D721Med (cell line): Measurements from ENCODE around the gene TNK1.

Source experiments
- DNase-seq: peaks from one replicate; pipeline ENCODE4 v3.0.0; 2011; ENCODE audit warnings: low spot score; ENCODE audit not compliant: insufficient read length
- FAIRE-seq: peaks from 2 replicates; lab custom pipeline; 2011; peaks lifted over from hg19 to GRCh38; lab: Jason Lieb, UNC
- TF ChIP-seq, protein P1 (sequence below): IDR thresholded peaks from 2 replicates; pipeline ENCODE4 v1.5.1; 2012; ENCODE audit warnings: mild to moderate bottlenecking, control low read depth; ENCODE audit not compliant: insufficient read depth; ENCODE audit errors: missing control alignments

Gene TNK1

DNA sequence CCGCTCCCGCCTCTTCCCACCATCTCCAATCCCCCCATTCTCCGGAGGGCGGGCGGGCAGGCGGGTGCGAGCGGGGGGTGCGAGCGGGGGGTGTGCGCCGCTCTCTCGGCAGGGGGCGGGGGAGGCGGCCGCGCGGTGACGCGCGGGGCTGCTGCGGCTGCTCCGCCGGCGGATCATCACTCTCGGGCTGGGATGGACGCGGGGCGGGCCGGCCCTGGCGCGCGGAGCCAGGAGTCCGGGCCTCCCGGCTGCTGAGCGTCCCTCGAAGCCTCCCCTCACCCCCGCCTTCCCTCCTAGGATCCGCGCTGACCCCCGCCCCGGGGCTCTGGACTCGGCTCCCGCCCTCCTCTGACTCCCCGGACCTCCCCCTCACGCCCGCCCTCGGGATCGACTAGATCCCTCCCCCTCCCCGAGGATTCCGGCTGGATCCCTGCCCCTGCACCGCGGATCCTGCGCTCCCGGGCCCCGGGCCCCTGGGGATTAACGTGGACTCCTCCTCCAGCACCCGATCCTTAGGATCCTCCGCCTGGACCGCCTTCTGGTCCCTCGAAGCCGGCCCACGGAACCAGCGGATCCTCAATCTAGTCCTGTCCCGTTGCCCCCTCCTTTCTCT, 24.0 kb downstream of the TNK1 start:
- DNase-seq (no peak), FAIRE-seq (no peak)
- TF ChIP-seq, protein P1, sequence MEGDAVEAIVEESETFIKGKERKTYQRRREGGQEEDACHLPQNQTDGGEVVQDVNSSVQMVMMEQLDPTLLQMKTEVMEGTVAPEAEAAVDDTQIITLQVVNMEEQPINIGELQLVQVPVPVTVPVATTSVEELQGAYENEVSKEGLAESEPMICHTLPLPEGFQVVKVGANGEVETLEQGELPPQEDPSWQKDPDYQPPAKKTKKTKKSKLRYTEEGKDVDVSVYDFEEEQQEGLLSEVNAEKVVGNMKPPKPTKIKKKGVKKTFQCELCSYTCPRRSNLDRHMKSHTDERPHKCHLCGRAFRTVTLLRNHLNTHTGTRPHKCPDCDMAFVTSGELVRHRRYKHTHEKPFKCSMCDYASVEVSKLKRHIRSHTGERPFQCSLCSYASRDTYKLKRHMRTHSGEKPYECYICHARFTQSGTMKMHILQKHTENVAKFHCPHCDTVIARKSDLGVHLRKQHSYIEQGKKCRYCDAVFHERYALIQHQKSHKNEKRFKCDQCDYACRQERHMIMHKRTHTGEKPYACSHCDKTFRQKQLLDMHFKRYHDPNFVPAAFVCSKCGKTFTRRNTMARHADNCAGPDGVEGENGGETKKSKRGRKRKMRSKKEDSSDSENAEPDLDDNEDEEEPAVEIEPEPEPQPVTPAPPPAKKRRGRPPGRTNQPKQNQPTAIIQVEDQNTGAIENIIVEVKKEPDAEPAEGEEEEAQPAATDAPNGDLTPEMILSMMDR = no peak

DNA sequence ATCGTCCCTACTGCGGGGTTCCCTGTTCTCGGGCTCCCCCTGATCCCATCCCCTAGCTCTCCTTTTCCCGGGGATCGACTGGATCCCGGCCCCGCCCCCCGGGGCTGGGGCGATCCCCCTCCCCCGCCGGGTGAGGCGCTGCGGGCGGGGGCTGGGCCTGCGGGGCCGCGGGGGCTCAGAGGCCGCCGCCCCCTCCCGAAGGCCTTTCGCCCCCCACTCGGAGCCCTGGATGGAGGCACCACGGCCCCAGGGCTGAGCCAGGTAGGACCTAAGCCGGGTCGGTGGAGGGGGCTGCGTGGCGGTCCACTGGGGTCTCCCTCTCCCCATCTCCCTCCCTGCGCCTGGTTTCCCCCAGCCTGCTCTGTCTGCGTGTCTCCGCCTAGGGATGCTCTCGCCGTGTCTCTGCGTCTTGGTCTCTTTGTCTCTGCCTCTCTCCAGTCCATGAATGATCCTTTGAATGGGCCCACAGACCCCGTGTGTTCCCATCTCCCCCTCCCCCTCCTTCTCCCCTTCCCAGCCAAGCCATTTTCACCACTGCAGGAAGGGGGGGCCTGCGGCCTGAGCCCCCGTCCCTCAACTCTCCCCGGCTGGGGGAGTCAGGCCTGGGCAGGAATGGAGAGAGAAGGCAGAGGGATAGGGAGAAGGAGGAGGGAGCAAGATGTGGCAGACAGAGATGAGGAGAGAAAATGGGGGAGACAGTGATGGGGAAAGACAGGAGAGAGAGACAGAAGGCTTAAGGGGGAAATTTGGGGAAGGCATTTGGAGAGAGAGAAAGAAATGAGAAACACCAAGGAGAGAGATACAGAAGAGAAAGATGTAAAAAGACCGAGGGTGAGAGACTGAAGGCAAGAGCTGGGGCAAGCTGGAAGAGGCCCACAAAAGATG, 24.7 kb downstream of the TNK1 start:
- TF ChIP-seq, protein P1 = no peak
- no peak for FAIRE-seq
- no peak for DNase-seq

DNA sequence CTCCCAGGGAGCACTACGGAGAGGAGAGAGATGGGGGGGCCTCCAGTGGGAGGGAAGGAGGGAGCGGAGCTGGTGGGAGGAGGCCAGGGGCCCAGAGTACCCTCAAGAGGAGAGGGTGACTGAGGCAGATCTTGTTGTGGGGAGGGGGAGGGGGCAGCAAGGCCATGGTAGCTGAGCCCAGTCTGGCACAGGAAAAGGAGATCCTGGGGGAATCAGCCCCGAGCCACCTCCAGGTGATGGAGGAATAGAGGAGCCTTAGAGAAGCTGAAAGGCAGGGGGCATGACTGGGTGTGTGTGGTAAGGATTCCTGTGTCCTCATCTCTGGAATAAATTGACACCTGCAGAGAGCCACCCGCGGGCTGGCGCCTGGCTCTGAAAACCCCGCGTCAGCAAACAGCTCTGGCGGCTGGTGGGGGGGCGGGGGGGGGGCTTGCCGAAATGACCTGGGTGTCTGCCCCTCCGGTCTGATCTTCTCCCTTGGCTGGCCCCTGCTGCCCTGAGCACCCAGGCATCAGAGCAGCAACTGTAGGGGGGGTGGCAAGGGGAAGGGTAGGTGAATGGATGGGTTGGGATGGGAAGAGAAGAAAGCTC, 25.4 kb downstream of the TNK1 start:
- DNase-seq (no peak), FAIRE-seq (no peak)
- TF ChIP-seq, protein P1 = no peak

DNA sequence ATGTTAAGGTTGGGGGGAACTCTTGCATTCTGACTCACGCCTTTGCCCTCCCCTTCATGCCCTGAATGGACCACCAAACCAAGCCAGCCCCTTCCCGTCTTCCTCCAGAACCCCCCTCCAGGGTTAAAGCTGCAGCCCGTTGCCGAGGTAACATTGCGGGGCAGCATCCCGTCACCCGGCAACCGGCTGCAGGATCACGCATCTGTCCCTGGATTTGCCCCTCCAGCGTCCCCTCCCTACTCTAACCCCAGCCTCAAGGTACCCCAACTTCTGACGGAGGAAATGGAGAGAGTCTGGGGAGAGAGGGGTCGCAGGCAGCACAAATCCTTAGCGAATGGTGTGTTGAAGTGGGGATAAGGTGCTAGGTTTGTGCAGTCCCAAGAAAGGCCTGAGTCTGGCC, 26.2 kb downstream of the TNK1 start:
- TF ChIP-seq, protein P1 = no peak
- FAIRE-seq (no peak), DNase-seq (no peak)

- TF ChIP-seq, protein P1 = no peak
- DNase-seq (no peak), FAIRE-seq (no peak)
Measured at GRCh38 chr17:7407485-7408251, 26.8 kb downstream of the TNK1 start, which contains the start of gene NLGN2. TSS of gene NLGN2 (plus strand) at chr17:7407845. CDS start at chr17:7408256, 411 bp downstream.

DNA sequence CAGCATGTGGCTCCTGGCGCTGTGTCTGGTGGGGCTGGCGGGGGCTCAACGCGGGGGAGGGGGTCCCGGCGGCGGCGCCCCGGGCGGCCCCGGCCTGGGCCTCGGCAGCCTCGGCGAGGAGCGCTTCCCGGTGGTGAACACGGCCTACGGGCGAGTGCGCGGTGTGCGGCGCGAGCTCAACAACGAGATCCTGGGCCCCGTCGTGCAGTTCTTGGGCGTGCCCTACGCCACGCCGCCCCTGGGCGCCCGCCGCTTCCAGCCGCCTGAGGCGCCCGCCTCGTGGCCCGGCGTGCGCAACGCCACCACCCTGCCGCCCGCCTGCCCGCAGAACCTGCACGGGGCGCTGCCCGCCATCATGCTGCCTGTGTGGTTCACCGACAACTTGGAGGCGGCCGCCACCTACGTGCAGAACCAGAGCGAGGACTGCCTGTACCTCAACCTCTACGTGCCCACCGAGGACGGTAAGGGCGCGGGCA, 27.4 kb downstream of the TNK1 start:
- TF ChIP-seq, protein P1 = no peak
- FAIRE-seq (no peak), DNase-seq (no peak)
